HCT116 (cell line): ENCODE measurements around the gene KMO.

Source experiments
- MAX ChIP-seq: IDR thresholded peaks from 2 replicates; pipeline ENCODE4 v1.6.1; 2012
- POLR2A ChIP-seq: IDR thresholded peaks from 2 replicates; pipeline ENCODE4 v1.7.0; 2011; ENCODE audit warnings: borderline replicate concordance; ENCODE audit not compliant: insufficient read depth, insufficient read length; ENCODE audit errors: extremely low read depth
- YY1 ChIP-seq: IDR thresholded peaks from 2 replicates; pipeline ENCODE4 v1.6.1; 2011; ENCODE audit warnings: low read length, low read depth, moderate library complexity, mild to moderate bottlenecking; ENCODE audit not compliant: insufficient replicate concordance; ENCODE audit errors: extremely low read depth

- TF ChIP-seq POLR2A (no peak), MAX (no peak), YY1 (no peak)
Measured at GRCh38 chr1:241582921-241583321, 50.7 kb downstream of the KMO start.
